Activated CD8-positive, alpha-beta memory T cell treated with anti-CD3 and anti-CD28 coated beads, Interleukin-2, amount 50 U/mL, for 1 hour (primary cell): ENCODE measurements around the gene SLC22A23.
"Not testable (repeated sequence)": the region's sequence is repeated elsewhere in the genome, so short reads cannot be mapped to it uniquely, and the experiment has no call there.

Experiments
- DNase-seq: peaks from one replicate; pipeline ENCODE4 v3.0.0-alpha.2; 2020; ENCODE audit errors: extremely low read depth

The SLC22A23 gene

GRCh38 chr6:3403238-3404173 is 53.3 kb downstream of the SLC22A23 start:
- DNase-seq: no peak

- no peak for DNase-seq
These were observed 54.3 kb downstream of the SLC22A23 start for GRCh38 chr6:3402310-3403237.

- DNase-seq: no peak
These were observed 56.7 kb downstream of the SLC22A23 start for GRCh38 chr6:3400162-3400561.

GRCh38 chr6:3398755-3399696 is 57.8 kb downstream of the SLC22A23 start:
- DNase-seq: no peak

- no peak for DNase-seq
These were observed 58.7 kb downstream of the SLC22A23 start for GRCh38 chr6:3398165-3398562.

GRCh38 chr6:3397229-3398164 is 59.4 kb downstream of the SLC22A23 start:
- DNase-seq: no peak

GRCh38 chr6:3396503-3397180 is 60.2 kb downstream of the SLC22A23 start:
- no peak for DNase-seq

- no peak for DNase-seq
These were observed 62.2 kb downstream of the SLC22A23 start for GRCh38 chr6:3394671-3395070.

- DNase-seq: no peak
These were observed 63.0 kb downstream of the SLC22A23 start for GRCh38 chr6:3393836-3394202.

GRCh38 chr6:3392930-3393835 is 63.7 kb downstream of the SLC22A23 start:
- no peak for DNase-seq

GRCh38 chr6:3391902-3392458 is 64.9 kb downstream of the SLC22A23 start:
- no peak for DNase-seq

GRCh38 chr6:3390698-3391097 is 66.2 kb downstream of the SLC22A23 start:
- no peak for DNase-seq

- DNase-seq: no peak
These were observed 67.3 kb downstream of the SLC22A23 start for GRCh38 chr6:3389390-3390167.

- no peak for DNase-seq
These were observed 68.1 kb downstream of the SLC22A23 start for GRCh38 chr6:3388786-3389185.

- no peak for DNase-seq
These were observed 70.4 kb downstream of the SLC22A23 start for GRCh38 chr6:3386374-3386857.

- no peak for DNase-seq
These were observed 71.1 kb downstream of the SLC22A23 start for GRCh38 chr6:3385660-3386151.

GRCh38 chr6:3385181-3385580 is 71.7 kb downstream of the SLC22A23 start:
- not testable (repeated sequence) for DNase-seq
